Keratinocyte (primary cell): Measurements from ENCODE around the gene MIB1. TPM values are rescaled to one million over a fixed set of nuclear protein-coding genes. Genes with fewer than 3 reads are reported as not detected.

Experiments used
- DNase-seq: peaks from one replicate; pipeline ENCODE4 v3.0.0-alpha.2; 2011; ENCODE audit warnings: low read depth, missing footprints, low spot score
- FAIRE-seq: peaks from 2 replicates; lab custom pipeline; 2011; peaks lifted over from hg19 to GRCh38; lab: Jason Lieb, UNC
- H2AFZ ChIP-seq: 2 replicates; pipeline ENCODE4 v1.6.0; 2012; ENCODE audit warnings: low read length, control low read depth, inconsistent platforms; ENCODE audit not compliant: control insufficient read depth
- H3K27ac ChIP-seq: 2 replicates; pipeline ENCODE4 v1.5.1; 2011; ENCODE audit warnings: low read length; ENCODE audit not compliant: control insufficient read depth, insufficient read depth
- H3K27me3 ChIP-seq: 3 replicates; pipeline ENCODE4 v1.6.0; 2011; ENCODE audit warnings: low read length; ENCODE audit not compliant: control insufficient read depth, insufficient read depth; ENCODE audit errors: extremely low read depth
- H3K36me3 ChIP-seq, 2 experiments: 2 replicates in 1 of 2; 3 replicates in 1 of 2; pipeline ENCODE4 v1.5.1; 2011; ENCODE audit warnings: low read length in 2 of 2, mild to moderate bottlenecking in 1 of 2; ENCODE audit not compliant: control insufficient read depth in 2 of 2, insufficient read depth in 2 of 2; ENCODE audit errors: extremely low read depth in 1 of 2
- H3K4me1 ChIP-seq: 3 replicates; pipeline ENCODE4 v1.5.1; 2011; ENCODE audit warnings: low read length; ENCODE audit not compliant: control insufficient read depth, insufficient read depth; ENCODE audit errors: extremely low read depth
- H3K4me2 ChIP-seq: 3 replicates; pipeline ENCODE4 v1.6.0; 2011; ENCODE audit warnings: low read depth, low read length; ENCODE audit not compliant: control insufficient read depth, insufficient read depth; ENCODE audit errors: extremely low read depth
- H3K4me3 ChIP-seq, 3 experiments: fragments of 200-600 bp in 1 of 3; sonication (generic) in 1 of 3; 2 replicates in 2 of 3; 3 replicates in 1 of 3; pipeline ENCODE4 v1.5.1; 2011 to 2016; ENCODE audit warnings: low read length in 3 of 3, mild to moderate bottlenecking in 3 of 3, control low read depth in 2 of 3, inconsistent platforms in 1 of 3, low read depth in 1 of 3, mixed read lengths in 1 of 3, mixed run types in 1 of 3, moderate library complexity in 1 of 3; ENCODE audit not compliant: control insufficient read depth in 2 of 3, insufficient read depth in 2 of 3; ENCODE audit errors: extremely low read depth in 1 of 3
- H3K79me2 ChIP-seq: 2 replicates; pipeline ENCODE4 v1.6.0; 2012; ENCODE audit warnings: low read length; ENCODE audit not compliant: control insufficient read depth, insufficient read depth
- H3K9ac ChIP-seq: 3 replicates; pipeline ENCODE4 v1.6.0; 2011; ENCODE audit warnings: low read length; ENCODE audit not compliant: control insufficient read depth, insufficient read depth; ENCODE audit errors: extremely low read depth
- H3K9me1 ChIP-seq: 3 replicates; pipeline ENCODE4 v1.6.0; 2011; ENCODE audit warnings: low read length; ENCODE audit not compliant: control insufficient read depth, insufficient read depth; ENCODE audit errors: extremely low read depth
- H3K9me3 ChIP-seq: 2 replicates; pipeline ENCODE4 v1.5.1; 2012; ENCODE audit warnings: low read depth, low read length; ENCODE audit not compliant: control insufficient read depth
- H4K20me1 ChIP-seq: 3 replicates; pipeline ENCODE4 v1.6.0; 2011; ENCODE audit warnings: low read length; ENCODE audit not compliant: control insufficient read depth, insufficient read depth; ENCODE audit errors: extremely low read depth
- EZH2 ChIP-seq: IDR thresholded peaks from one replicate; pipeline ENCODE4 v1.6.1; 2012; ENCODE audit warnings: inconsistent platforms, mild to moderate bottlenecking, low read length, moderate library complexity
- dilution Hi-C: fragments of 300-500 bp; cut with MboI; formaldehyde crosslinking; loops from one replicate; pipeline ENCODE4 v1.7.0; 2020; ENCODE audit warnings: low sequenced_read_pairs; ENCODE audit not compliant: extremely low pct_ligation_motif_present
- polyA plus RNA-seq, 5 experiments: library from polyadenylated mRNA; depleted of rRNA in 3 of 5; stranded (reverse) in 3 of 5; stranded (forward) in 1 of 5; unstranded in 1 of 5; fragments of >200 nt; gene quantifications; 1 replicate in 1 of 5; 2 replicates in 3 of 5; 3 replicates in 1 of 5; pipeline versions ENCODE4 v1.2.1 to v1.2.3, GENCODE V29; 2011 to 2012; ENCODE audit warnings: missing spikeins in 2 of 5, low read depth in 1 of 5, low replicate concordance in 1 of 5
- TF ChIP-seq, protein P1 (sequence below), 3 experiments: IDR thresholded peaks in 1 of 3; conservative IDR thresholded peaks in 1 of 3; optimal IDR thresholded peaks in 1 of 3; 2 replicates in 2 of 3; 3 replicates in 1 of 3; pipeline versions ENCODE3 to v1.5.1; 2011; ENCODE audit warnings: low read length in 3 of 3, mild to moderate bottlenecking in 3 of 3, moderate library complexity in 2 of 3, control low read depth in 1 of 3, inconsistent platforms in 1 of 3; ENCODE audit not compliant: insufficient read depth in 2 of 3; ENCODE audit errors: extremely low read depth in 1 of 3

Gene MIB1
- polyA plus RNA-seq, 1 donor (not counting 4 experiments of a cell fraction or from before 2014, with no cell fraction given): 24.8 TPM

GRCh38 chr18:21803495-21803894 is 62.9 kb downstream of the MIB1 start:
- no peak overlapping the region for H3K4me3 ChIP-seq
- H4K20me1 ChIP-seq: no peaks in the 10 kb centered on the region
- H3K79me2 ChIP-seq: no peaks in the 10 kb centered on the region
- H3K9me1 ChIP-seq: no peaks in the 10 kb centered on the region
- H3K36me3 ChIP-seq: peaks cover 2 to 7% of the 10 kb centered on the region in 2 experiments
- H3K9ac ChIP-seq: no peak overlapping the region
- TF ChIP-seq EZH2: no peak
- TF ChIP-seq, protein P1, sequence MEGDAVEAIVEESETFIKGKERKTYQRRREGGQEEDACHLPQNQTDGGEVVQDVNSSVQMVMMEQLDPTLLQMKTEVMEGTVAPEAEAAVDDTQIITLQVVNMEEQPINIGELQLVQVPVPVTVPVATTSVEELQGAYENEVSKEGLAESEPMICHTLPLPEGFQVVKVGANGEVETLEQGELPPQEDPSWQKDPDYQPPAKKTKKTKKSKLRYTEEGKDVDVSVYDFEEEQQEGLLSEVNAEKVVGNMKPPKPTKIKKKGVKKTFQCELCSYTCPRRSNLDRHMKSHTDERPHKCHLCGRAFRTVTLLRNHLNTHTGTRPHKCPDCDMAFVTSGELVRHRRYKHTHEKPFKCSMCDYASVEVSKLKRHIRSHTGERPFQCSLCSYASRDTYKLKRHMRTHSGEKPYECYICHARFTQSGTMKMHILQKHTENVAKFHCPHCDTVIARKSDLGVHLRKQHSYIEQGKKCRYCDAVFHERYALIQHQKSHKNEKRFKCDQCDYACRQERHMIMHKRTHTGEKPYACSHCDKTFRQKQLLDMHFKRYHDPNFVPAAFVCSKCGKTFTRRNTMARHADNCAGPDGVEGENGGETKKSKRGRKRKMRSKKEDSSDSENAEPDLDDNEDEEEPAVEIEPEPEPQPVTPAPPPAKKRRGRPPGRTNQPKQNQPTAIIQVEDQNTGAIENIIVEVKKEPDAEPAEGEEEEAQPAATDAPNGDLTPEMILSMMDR (optimal IDR thresholded peaks at IDR 0.05 in 1 of 3, IDR thresholded peaks at IDR 0.05 in 1 of 3, conservative IDR thresholded peaks at IDR 0.05 in 1 of 3; ENCODE audit: extremely low read depth in 1 of 3, insufficient read depth in 2 of 3, low read length in 3 of 3): no peak
- no peak overlapping the region for H3K4me2 ChIP-seq
- no peaks in the 10 kb centered on the region for H3K9me3 ChIP-seq
- H3K4me1 ChIP-seq: peaks cover 3% of the 10 kb centered on the region
- no peak overlapping the region for H2AFZ ChIP-seq
- DNase-seq (no peak), FAIRE-seq (no peak)
- H3K27ac ChIP-seq: no peak overlapping the region
- dilution Hi-C loops: no loop called here
- no peaks in the 10 kb centered on the region for H3K27me3 ChIP-seq

- FAIRE-seq: no peak
- H3K4me1 ChIP-seq: peaks cover 3% of the 10 kb centered on the region
- H3K36me3 ChIP-seq: peaks cover 2 to 7% of the 10 kb centered on the region in 2 experiments
- no peak overlapping the region for H3K4me3 ChIP-seq
- no peak overlapping the region for H3K27ac ChIP-seq
- dilution Hi-C loops: no loop called here
- H2AFZ ChIP-seq: no peak overlapping the region
- H3K9me1 ChIP-seq: no peaks in the 10 kb centered on the region
- no peak overlapping the region for H3K9ac ChIP-seq
- TF ChIP-seq, protein P1 (optimal IDR thresholded peaks at IDR 0.05 in 1 of 3, IDR thresholded peaks at IDR 0.05 in 1 of 3, conservative IDR thresholded peaks at IDR 0.05 in 1 of 3; ENCODE audit: extremely low read depth in 1 of 3, insufficient read depth in 2 of 3, low read length in 3 of 3): no peak
- no peak for TF ChIP-seq EZH2
- no peak for DNase-seq
- no peak overlapping the region for H3K4me2 ChIP-seq
- H4K20me1 ChIP-seq: no peaks in the 10 kb centered on the region
- H3K79me2 ChIP-seq: no peaks in the 10 kb centered on the region
- no peaks in the 10 kb centered on the region for H3K9me3 ChIP-seq
- H3K27me3 ChIP-seq: no peaks in the 10 kb centered on the region
Measured at GRCh38 chr18:21805771-21806366, 65.3 kb downstream of the MIB1 start.
